Glomerular visceral epithelial cell (primary cell): Measurements from ENCODE around the gene SLC17A2.
"Not testable (repeated sequence)": the region's sequence is repeated elsewhere in the genome, so short reads cannot be mapped to it uniquely, and the experiment has no call there.

ENCODE experiments used
- DNase-seq: peaks from one replicate; pipeline ENCODE4 v3.0.0-alpha.2; 2016; ENCODE audit errors: extremely low spot score

SLC17A2 gene

GRCh38 chr6:25952535-25952934 lies 22.0 kb upstream of the SLC17A2 start:
- no peak for DNase-seq

- DNase-seq: no peak
These were observed 21.0 kb upstream of the SLC17A2 start for GRCh38 chr6:25951296-25952032.

- DNase-seq: no peak
These were observed 19.8 kb upstream of the SLC17A2 start for GRCh38 chr6:25950297-25950696.

- no peak for DNase-seq
These were observed 19.2 kb upstream of the SLC17A2 start for GRCh38 chr6:25949695-25950094.

- DNase-seq: not testable (repeated sequence)
These were observed 17.0 kb upstream of the SLC17A2 start for GRCh38 chr6:25947492-25947891.

DNA sequence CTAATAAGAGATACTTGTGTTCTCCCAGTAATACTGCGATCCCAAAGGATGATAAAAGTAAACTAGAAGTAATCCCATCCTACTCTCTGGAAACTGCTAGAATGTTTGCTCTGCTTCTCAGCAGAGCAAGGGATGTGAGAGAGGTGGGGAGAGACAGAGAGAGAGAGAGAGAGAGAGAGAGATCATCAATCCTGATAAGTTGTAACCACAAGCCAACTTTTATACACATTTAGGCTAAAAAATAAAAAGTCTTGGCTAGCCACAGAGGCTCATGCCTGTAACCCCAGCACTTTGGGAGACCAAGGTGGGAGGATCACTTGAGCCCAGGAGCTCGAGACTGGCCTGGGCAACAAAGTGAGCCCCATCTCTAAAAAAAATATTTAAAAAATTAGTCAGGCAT lies 16.1 kb upstream of the SLC17A2 start:
- no peak for DNase-seq

DNA sequence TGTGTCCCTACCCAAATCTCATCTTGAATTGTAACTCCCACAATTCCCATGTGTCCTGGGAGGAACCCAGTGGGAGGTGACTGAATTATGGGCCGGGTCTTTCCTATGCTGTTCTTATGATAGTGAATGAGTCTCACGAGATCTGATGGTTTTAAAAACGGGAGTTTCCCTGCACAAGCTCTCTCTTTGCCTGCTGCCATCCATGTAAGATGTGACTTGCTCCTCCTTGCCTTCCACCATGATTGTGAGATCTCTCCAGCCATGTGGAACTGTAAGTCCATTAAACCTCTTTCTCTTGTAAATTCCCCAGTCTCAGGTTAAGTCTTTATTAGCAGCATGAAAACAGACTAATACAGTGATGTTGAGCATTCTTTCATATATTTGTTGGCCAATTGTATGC lies 15.2 kb upstream of the SLC17A2 start:
- DNase-seq: not testable (repeated sequence)

DNA sequence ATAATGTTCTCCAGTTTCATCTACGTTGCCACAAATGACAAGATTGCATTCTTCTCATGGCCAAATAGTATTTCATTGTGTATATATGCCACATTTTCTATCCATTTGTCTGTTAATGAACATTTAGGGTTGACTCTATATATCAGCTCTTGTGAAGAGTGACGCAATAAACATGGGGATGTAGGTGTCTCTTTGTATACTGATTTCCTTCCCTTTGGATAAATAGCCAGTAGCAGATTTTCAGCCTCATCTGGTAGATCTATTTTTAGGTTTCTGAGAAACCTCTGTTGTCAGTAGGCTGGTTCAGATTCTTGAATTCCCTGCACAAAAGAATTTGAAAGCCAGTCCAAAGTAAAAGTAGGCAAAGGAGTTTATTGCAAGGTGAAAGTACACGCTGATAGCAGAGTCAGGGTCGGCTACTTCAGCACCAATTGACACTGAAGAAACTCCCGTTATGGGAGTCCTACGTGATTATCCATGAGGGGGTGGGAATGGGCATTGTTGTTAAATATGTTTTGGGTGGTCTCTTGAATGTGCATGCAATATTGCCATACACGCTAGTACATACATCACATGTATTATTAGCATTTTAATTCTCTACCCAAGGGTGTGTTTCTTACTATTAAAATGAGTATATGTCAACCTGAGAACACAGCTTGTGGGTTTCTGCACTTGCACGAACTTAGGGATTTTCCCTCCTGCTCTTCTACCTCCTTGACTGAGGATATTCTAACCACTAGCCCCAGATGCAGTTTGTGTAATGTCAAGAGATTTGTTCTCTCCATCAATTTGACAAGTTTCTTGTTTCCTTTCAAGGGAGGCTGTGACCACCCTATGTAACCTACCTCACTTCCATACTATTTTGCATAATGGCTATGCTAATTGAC lies 14.4 kb upstream of the SLC17A2 start:
- DNase-seq: no peak

- no peak for DNase-seq
These were observed 13.4 kb upstream of the SLC17A2 start for GRCh38 chr6:25943887-25944286.

DNA sequence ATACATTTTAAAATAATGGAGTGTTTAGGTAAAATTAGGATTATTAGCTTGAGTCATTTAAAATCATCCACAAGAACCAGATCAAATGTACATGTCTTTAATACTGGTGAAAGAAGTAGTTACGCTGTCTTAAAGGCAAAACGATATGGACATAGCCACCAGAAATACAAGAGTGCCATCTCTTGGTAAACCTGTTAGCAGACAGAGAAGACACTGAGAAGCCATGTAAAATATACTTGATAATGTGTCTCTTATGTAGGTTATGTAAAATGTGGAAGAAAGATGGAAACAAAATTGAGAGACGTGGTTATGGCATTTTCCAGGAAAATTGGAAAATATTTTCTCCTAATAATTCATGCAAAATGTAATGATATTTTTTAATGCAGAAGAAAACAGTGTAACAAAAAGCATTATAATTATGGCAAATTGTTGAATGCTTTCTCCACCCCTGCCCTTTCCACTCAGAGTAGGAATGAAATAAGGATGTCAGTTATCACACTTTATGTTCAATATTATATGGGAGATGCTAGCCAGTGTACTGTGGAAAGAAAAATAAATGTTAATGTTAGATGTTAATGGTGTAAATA lies 12.2 kb upstream of the SLC17A2 start:
- peak; percentile 58 for DNase-seq

- DNase-seq: no peak
These were observed 9.1 kb upstream of the SLC17A2 start for GRCh38 chr6:25939593-25939992.

DNA sequence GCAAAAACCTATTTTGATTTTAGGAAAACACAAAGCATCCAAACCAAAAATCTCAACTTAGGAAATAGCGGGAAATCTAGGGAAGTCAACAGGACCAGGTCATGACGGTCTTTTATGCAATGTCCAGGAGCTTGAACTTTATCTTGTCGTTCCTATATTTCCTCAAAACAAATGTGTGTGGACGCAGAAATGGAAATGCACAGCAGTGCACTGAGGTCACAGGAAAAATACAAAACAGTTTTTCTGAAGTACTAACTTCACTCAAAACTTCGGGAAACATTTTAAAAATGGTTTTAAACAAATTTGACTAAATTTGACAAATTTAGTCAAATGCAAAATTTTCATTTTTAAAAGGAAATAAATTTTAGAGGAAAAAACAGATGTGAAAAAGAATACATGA lies 5.5 kb upstream of the SLC17A2 start:
- DNase-seq: no peak

DNA sequence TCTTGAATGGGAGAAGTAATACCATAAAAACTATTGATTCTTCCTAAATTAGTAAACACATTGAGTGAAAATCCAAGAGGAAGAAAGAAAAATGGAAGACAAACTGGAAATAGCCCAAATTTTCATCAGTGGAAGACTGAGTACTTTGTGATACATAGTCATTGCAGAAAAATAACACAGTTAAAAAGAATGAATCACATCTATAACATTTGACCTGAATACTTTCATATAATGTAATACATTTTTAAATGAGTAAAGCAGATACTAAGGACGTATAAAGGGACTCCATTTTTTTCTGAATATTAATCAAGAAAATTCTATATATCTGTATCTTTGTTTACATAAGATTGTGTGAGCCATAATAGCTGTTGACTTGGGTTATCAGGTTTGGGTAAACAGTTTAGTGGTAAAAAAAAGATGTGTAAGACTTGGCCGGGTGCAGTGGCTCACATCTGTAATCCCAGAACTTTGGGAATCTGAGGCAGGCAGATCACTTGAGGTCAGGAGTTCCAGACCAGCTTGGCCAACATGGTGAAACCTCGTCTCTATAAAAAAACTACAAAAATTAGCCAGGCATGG lies 4.3 kb upstream of the SLC17A2 start:
- no peak for DNase-seq

GRCh38 chr6:25934156-25934555 lies 3.7 kb upstream of the SLC17A2 start:
- DNase-seq: no peak

GRCh38 chr6:25931411-25931709 lies 869 bp upstream of the SLC17A2 start:
- no peak for DNase-seq

DNA sequence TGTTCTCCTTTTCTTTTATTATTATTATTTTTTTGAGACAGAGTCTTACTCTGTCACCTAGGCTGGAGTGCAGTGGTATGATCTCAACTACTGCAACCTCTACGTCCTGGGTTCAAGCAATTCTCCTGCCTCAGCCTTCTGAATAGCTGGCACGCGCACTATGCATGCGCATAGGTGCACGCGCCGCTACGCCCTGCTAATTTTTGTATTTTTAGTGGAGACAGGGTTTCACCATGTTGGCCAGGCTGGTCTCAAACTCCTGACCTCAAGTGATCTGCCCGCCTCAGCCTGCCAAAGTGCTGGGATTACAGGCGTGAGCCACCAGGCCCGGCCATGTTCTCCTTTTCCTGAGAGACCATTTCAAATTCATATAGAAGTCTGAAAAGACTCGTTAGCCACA lies 706 bp downstream of the SLC17A2 start:
- not testable (repeated sequence) for DNase-seq

- DNase-seq: no peak
These were observed 1.7 kb downstream of the SLC17A2 start for GRCh38 chr6:25928562-25929324.

DNA sequence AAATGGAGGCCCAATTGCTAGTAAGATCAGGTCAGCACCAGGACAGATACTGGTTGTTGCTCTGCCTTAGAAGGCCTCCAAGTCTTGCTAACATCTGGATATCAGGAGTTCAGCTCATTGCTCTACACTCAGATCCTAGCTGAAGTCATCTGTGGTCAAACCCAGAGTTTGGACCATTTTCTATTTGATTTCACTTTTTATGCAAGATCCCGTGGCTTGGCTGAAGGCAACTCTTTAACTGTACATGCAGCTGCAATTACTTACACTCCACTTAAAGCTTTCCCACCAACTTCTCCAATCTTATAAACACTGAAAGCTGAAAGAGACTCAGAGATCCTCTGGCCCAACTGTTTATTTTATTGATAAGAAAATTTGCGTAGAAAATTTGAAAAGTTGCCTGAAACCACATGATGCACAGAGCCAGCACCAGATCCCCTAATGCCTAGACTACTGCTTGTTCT lies 2.7 kb downstream of the SLC17A2 start:
- no peak for DNase-seq

DNA sequence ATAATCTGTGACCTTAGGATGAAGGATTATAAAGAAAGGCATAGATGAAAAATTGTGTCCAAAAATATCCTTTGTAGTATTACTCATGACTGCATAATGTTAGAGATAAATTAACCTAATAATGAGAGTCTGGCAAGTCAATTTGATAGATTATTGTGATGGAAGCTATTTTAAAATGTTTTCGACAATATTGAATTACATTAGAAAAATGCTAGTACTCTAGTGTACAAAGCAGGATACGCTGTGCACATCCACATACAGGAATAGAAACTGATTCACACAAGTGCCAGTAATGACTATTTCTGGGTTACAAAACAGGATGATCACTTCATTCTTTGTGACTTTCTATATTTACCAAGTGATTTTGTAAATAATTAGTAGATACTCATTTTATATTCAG lies 3.3 kb downstream of the SLC17A2 start:
- DNase-seq: no peak

GRCh38 chr6:25925876-25926275 lies 4.6 kb downstream of the SLC17A2 start:
- DNase-seq: no peak

GRCh38 chr6:25922301-25922700 lies 8.2 kb downstream of the SLC17A2 start:
- no peak for DNase-seq
